MM.1S (cell line): ENCODE measurements around the gene COL8A2.

Source experiments
- DNase-seq: peaks from one replicate; pipeline ENCODE4 v3.0.0-alpha.2; 2015
- H2AFZ ChIP-seq: fragments of 300-600 bp; sonication (generic); 2 replicates; pipeline ENCODE4 v1.6.0; 2016; ENCODE audit warnings: antibody characterized with exemption, low read length
- H3F3A ChIP-seq: fragments of 300-600 bp; sonication (generic); 2 replicates; pipeline ENCODE4 v1.6.1; 2016; ENCODE audit warnings: mild to moderate bottlenecking, antibody characterized with exemption, low read length, moderate library complexity, mixed read lengths; ENCODE audit not compliant: insufficient read depth
- H3K27ac ChIP-seq: fragments of 300-600 bp; sonication (generic); 2 replicates; pipeline ENCODE4 v1.5.1; 2016; ENCODE audit warnings: mild to moderate bottlenecking, low read length
- H3K27me3 ChIP-seq: fragments of 300-600 bp; sonication (generic); replicated peaks from 2 replicates; pipeline ENCODE4 v1.6.0; 2016; ENCODE audit warnings: low read length; ENCODE audit not compliant: insufficient read depth
- H3K36me3 ChIP-seq: fragments of 300-600 bp; sonication (generic); replicated peaks from 2 replicates; pipeline ENCODE4 v1.6.1; 2016; ENCODE audit warnings: mild to moderate bottlenecking, low read length, mixed read lengths; ENCODE audit not compliant: insufficient read depth
- H3K4me1 ChIP-seq: fragments of 300-600 bp; sonication (generic); 2 replicates; pipeline ENCODE4 v1.6.1; 2016; ENCODE audit warnings: low read length, mixed read lengths
- H3K4me2 ChIP-seq: fragments of 300-600 bp; sonication (generic); 2 replicates; pipeline ENCODE4 v1.6.0; 2016; ENCODE audit warnings: low read depth, low read length
- H3K4me3 ChIP-seq: fragments of 300-600 bp; sonication (generic); 2 replicates; pipeline ENCODE4 v1.5.1; 2016; ENCODE audit warnings: low read length, mixed read lengths
- H3K79me2 ChIP-seq: fragments of 300-600 bp; sonication (generic); 2 replicates; pipeline ENCODE4 v1.6.1; 2016; ENCODE audit warnings: mixed run types, low read length, mixed read lengths
- H3K9ac ChIP-seq: fragments of 300-600 bp; sonication (generic); 2 replicates; pipeline ENCODE4 v1.6.1; 2016; ENCODE audit warnings: low read length, mixed read lengths
- H3K9me2 ChIP-seq: fragments of 300-600 bp; sonication (generic); replicated peaks from 2 replicates; pipeline ENCODE4 v1.6.1; 2016; ENCODE audit warnings: mild to moderate bottlenecking, low read length, mixed read lengths; ENCODE audit not compliant: insufficient read depth
- H3K9me3 ChIP-seq: fragments of 300-600 bp; sonication (generic); replicated peaks from 2 replicates; pipeline ENCODE4 v1.6.1; 2016; ENCODE audit warnings: mild to moderate bottlenecking, low read length, mixed read lengths; ENCODE audit not compliant: insufficient read depth
- H4K20me1 ChIP-seq: fragments of 300-600 bp; sonication (generic); 2 replicates; pipeline ENCODE4 v1.6.1; 2016; ENCODE audit warnings: mild to moderate bottlenecking, low read length, moderate library complexity, mixed read lengths; ENCODE audit not compliant: insufficient read depth
- CTCF ChIP-seq: fragments of 300-600 bp; sonication (generic); IDR thresholded peaks from 2 replicates; pipeline ENCODE4 v1.5.1; 2016; ENCODE audit warnings: antibody characterized with exemption, low read length, mixed read lengths
- EZH2 ChIP-seq: fragments of 300-600 bp; sonication (generic); optimal IDR thresholded peaks from 2 replicates; pipeline ENCODE3; 2017; ENCODE audit warnings: low read depth, mild to moderate bottlenecking, antibody characterized with exemption, low read length, mixed read lengths
- EZH2phosphoT487 ChIP-seq: fragments of 300-600 bp; sonication (generic); IDR thresholded peaks from 2 replicates; pipeline ENCODE4 v1.6.1; 2018; ENCODE audit warnings: antibody characterized with exemption, low read length

Gene COL8A2

GRCh38 chr1:36157115-36157903 lies 32.3 kb upstream of the COL8A2 start:
- DNase-seq, result no peak
- no peaks in the 10 kb centered on the region for H3K36me3 ChIP-seq
- no peak for TF ChIP-seq CTCF
- no peaks in the 10 kb centered on the region for H3K9me3 ChIP-seq
- 0 out of 2 replicates have a peak overlapping the region, but pooled peaks have one; percentile 36 for H2AFZ ChIP-seq
- H3K9me2 ChIP-seq, result no peaks in the 10 kb centered on the region
- H4K20me1 ChIP-seq, result no peaks in the 10 kb centered on the region
- H3K4me3 ChIP-seq, result peak overlapping the region; percentile 99
- no peak overlapping the region for H3K27ac ChIP-seq
- no peaks in the 10 kb centered on the region for H3K27me3 ChIP-seq
- H3F3A ChIP-seq, result peaks cover 9% of the 10 kb centered on the region; the same call in 1 of the 2 replicates
- peak overlapping the region; percentile 76 for H3K4me2 ChIP-seq
- peaks cover 70% of the 10 kb centered on the region for H3K79me2 ChIP-seq
- peak overlapping the region; percentile 91 for H3K9ac ChIP-seq
- peaks cover 34% of the 10 kb centered on the region for H3K4me1 ChIP-seq

- Histone ChIP-seq H3K27ac (peak overlapping the region; percentile 50; the same call in 1 of the 2 replicates), H3K4me1 (peaks cover 40% of the 10 kb centered on the region), H3K9me2 (no peaks in the 10 kb centered on the region), H3K4me3 (peak overlapping the region; percentile 99), H3K36me3 (no peaks in the 10 kb centered on the region), H3F3A (peaks cover 12% of the 10 kb centered on the region; the same call in 1 of the 2 replicates), H3K27me3 (no peaks in the 10 kb centered on the region), H3K4me2 (peak overlapping the region; percentile 76), H3K79me2 (peaks cover 62% of the 10 kb centered on the region), H4K20me1 (no peaks in the 10 kb centered on the region), H3K9me3 (no peaks in the 10 kb centered on the region), H2AFZ (peak overlapping the region; percentile 36), H3K9ac (peak overlapping the region; percentile 91)
- DNase-seq, result peak; percentile 62
- TF ChIP-seq EZH2 (no peak), CTCF (no peak), EZH2phosphoT487 (no peak)
Observed at GRCh38 chr1:36156329-36157114, 31.5 kb upstream of the COL8A2 start.

GRCh38 chr1:36155408-36156328 lies 30.6 kb upstream of the COL8A2 start, which contains the start of gene MAP7D1:
TSS of gene MAP7D1 (plus strand) at chr1:36156160. CDS start at chr1:36156418, 258 bp downstream.
- H2AFZ ChIP-seq, result peak within 1 kb of the TSS; percentile 55
- peak within 1 kb of the TSS; percentile 99 for H3K4me3 ChIP-seq
- DNase-seq, result peak; percentile 78
- H3K27me3 ChIP-seq, result no peaks in the 10 kb centered on the region
- H3K9me2 ChIP-seq, result no peaks in the 10 kb centered on the region
- peak within 1 kb of the TSS; percentile 99 for H3K4me2 ChIP-seq
- peaks cover 53% of the 10 kb centered on the region for H3K79me2 ChIP-seq
- TF ChIP-seq EZH2 (no peak), CTCF (no peak), EZH2phosphoT487 (no peak)
- H3K36me3 ChIP-seq, result no peaks in the 10 kb centered on the region
- peaks cover 41% of the 10 kb centered on the region for H3K4me1 ChIP-seq
- peak within 1 kb of the TSS; percentile 91 for H3K9ac ChIP-seq
- peak within 1 kb of the TSS; percentile 63; the same call in 1 of the 2 replicates for H3K27ac ChIP-seq
- no peaks in the 10 kb centered on the region for H3K9me3 ChIP-seq
- H3F3A ChIP-seq, result peaks cover 18% of the 10 kb centered on the region
- H4K20me1 ChIP-seq, result no peaks in the 10 kb centered on the region
